Measurements from ENCODE around the gene FUBP1. TPM values are rescaled to one million over a fixed set of nuclear protein-coding genes. Genes with fewer than 3 reads are reported as not detected.

Gene FUBP1
- total and polyA plus RNA-seq, 2 of the 13 experiments (the other 11 are each of a cell fraction or from before 2014, with no cell fraction given) = 98.1 to 166 TPM

GRCh38 chr1:77978969-77979876 lies at the start of gene FUBP1 (continued):
- TF ChIP-seq UBTF (CRISPR knock-in tag; IDR thresholded peaks at IDR 0.05) = no peak; the same call in none of the 2 replicates
- TF ChIP-seq NCOA2 (CRISPR knock-in tag; IDR thresholded peaks at IDR 0.05) = peak; percentile 26; the same call in 1 of the 2 replicates
- TF ChIP-seq FIP1L1 (IDR thresholded peaks at IDR 0.05; ENCODE audit: borderline replicate concordance, insufficient read depth, low read depth, low read length) = no peak
- TF ChIP-seq RAD51 (IDR thresholded peaks at IDR 0.05; ENCODE audit: borderline replicate concordance) = no peak
- no peak for TF ChIP-seq TRIM22 (IDR thresholded peaks at IDR 0.05)
- TF ChIP-seq REST (IDR thresholded peaks at IDR 0.05; ENCODE audit: borderline replicate concordance in 1 of 2, low read depth in 1 of 2, low read length in 2 of 2) = peak in 1 of 2 experiments; percentile 44; a peak in 1 of 4 replicates
- TF ChIP-seq ZNF704 (CRISPR knock-in tag; IDR thresholded peaks at IDR 0.05; ENCODE audit: borderline replicate concordance) = no peak
- no peak for TF ChIP-seq SOX6 (IDR thresholded peaks at IDR 0.05)
- TF ChIP-seq SOX6 (CRISPR knock-in tag; IDR thresholded peaks at IDR 0.05) = peak; percentile 44; the same call in 1 of the 2 replicates
- TF ChIP-seq ZBTB8A (CRISPR knock-in tag; IDR thresholded peaks at IDR 0.05; ENCODE audit: borderline replicate concordance, low read depth) = no peak
- TF ChIP-seq THAP8 (CRISPR knock-in tag; IDR thresholded peaks at IDR 0.05; ENCODE audit: borderline replicate concordance) = no peak
- no peak; the same call in 1 of the 2 replicates for TF ChIP-seq ISX (CRISPR knock-in tag; conservative IDR thresholded peaks at IDR 0.05)
- TF ChIP-seq ZBTB10 (CRISPR knock-in tag; IDR thresholded peaks at IDR 0.05; ENCODE audit: borderline replicate concordance) = no peak
